ENCODE measurements around the gene CCDC201.
"Not testable (repeated sequence)": the region's sequence is repeated elsewhere in the genome, so short reads cannot be mapped to it uniquely, and the experiment has no call there.

CCDC201 gene

DNA sequence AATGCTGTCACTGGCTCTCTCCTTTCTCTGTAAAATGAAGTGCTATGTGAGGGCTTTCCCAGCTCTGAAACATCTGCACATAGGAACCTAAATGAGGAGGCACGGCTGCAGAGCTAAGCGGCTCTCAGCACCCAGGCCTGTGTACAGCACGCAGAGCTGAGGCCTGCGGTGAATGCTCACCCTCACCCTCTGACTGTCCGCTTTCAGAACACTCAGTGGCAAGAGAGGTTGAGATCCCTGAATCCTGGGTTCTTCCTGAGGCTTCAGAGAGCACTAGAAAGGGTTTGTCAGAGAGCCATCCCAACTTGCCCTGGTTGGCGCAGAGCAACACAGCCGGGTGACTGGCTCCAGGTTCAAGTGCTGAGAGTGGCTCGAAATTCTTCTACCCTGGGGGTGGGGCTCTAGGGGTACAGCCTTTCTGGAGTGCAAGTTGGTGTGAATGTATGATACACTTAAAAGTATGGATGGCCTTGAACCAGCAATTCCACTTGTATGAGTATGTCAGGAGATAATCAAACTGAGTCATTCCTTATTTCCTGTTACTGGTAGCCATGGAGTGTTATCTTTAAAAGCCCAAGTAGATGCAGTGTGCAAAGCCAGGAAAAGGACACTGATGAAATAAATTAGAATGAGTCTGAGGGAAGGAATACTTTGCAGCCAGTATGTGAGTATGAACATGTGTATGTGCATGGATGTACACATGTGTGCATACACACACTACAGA is 1.7 kb upstream of the CCDC201 start:
- no peak for TF ChIP-seq ZNF274 (IDR thresholded peaks at IDR 0.05; ENCODE audit: low read depth, low read length)
- no peak overlapping the region for H3K4me3 ChIP-seq (ENCODE audit: low read length)

DNA sequence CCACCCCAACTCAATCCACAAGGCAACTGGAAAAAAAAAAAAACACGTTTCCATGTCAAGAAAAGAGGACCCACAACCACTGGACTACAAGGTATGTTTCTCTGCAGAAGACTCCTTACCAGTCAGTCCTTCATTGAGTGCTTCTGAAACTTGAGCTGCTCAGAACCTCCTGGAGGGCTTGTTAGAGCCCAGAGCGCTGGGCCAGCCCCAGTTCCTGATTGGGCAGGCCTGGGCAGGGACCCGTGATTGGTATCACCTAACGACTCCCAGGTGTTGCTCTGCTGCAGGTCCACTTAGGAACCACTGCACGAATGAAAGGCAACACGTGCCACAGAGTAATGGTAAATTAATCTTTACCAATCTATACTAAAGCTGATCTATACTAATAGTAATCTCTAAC is 473 bp upstream of the CCDC201 start:
- H3K4me3 ChIP-seq (ENCODE audit: low read length) = no peak overlapping the region
- TF ChIP-seq ZNF274 (IDR thresholded peaks at IDR 0.05; ENCODE audit: low read depth, low read length) = no peak

GRCh38 chr7:45872116-45873034 is 507 bp downstream of the CCDC201 start:
- no peak for TF ChIP-seq ZNF274 (IDR thresholded peaks at IDR 0.05; ENCODE audit: low read depth, low read length)
- no peak overlapping the region for H3K4me3 ChIP-seq (ENCODE audit: low read length)

DNA sequence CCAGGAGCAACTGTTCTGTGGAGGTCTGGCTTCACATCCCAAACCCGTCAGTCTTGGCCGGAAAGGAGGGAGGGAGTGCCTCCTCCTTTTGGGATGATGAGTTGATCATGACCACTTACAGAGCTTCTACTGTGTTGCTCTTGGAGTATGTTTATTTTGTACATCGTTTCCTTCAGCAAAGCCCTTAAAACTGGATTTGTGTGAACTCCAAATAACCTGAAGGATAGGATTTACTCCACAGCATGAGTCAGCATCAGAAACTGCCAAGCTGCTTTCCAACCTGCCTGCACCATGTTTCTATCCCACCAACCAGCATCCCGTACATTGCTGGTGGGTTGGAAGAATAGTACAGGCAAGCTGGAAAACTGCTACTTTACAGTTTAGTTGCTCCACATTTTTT is 3.5 kb downstream of the CCDC201 start:
- no peak for TF ChIP-seq ZNF274 (IDR thresholded peaks at IDR 0.05; ENCODE audit: low read depth, low read length)
- no peak overlapping the region for H3K4me3 ChIP-seq (ENCODE audit: low read length)

- no peak for TF ChIP-seq ZNF274 (IDR thresholded peaks at IDR 0.05; ENCODE audit: low read depth, low read length)
- no peak overlapping the region for H3K4me3 ChIP-seq (ENCODE audit: low read length)
These were observed 5.4 kb downstream of the CCDC201 start for GRCh38 chr7:45867471-45867870.

DNA sequence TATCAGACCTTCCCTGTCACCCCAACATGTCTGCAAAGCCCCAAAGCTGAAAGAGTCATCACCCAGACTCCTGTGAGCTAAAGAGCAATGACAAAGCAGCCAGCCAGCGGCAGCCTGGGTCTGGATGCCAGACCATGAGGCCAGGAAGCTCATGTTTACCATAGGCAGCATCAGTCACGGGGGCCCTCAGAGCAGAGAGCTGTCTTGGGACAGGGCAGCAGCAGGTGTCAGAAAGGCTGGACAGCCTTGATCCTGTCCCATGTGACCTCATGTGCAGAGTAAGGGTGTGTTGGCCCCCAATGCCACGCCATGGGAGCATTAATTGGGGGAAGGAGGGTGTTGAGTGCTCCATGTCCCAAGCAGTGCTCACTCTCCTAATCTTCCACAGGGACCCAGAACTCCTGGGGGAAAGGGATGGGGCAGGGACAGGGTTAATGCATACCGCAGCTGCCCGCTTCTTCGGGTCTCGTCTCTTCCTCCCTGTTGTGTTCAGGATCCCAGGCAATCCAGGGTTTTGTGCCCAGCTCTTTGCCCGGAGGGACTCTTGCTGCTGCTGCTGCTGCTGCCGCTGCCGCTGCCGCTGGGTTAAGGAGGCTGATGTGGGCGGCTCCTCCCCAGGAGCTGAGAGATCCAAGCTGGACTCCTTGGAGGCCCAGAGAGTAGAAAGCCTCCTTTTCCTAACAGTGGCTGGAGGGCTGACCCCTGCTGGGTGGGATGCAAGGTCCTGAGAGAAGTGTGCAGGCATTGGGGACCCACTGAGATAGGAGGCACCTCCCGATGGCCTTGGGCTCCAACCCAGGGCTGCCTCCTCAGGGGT is 7.1 kb downstream of the CCDC201 start:
- no peak overlapping the region for H3K4me3 ChIP-seq (ENCODE audit: low read length)
- TF ChIP-seq ZNF274 (IDR thresholded peaks at IDR 0.05; ENCODE audit: low read depth, low read length) = no peak

DNA sequence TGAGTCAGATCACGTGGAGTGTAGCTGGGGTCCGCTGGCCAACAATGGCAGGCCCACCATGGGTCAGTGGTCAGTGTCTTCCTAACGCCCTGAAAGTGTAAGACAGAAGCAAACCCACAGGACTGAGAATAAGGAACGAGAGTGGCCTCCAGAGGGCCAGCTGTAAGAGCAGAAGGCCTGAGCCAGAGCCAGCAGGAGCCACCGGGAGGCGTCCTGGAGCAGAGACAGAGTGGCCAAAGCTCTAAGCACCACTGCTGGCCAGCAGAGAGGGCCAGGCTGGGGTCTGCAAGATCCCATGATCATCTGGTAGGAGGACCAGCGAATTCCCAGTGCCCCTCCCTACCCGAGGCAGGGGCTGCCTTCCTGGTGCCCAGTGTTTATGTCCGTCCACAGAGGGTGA is 9.2 kb downstream of the CCDC201 start:
- no peak overlapping the region for H3K4me3 ChIP-seq (ENCODE audit: low read length)
- TF ChIP-seq ZNF274 (IDR thresholded peaks at IDR 0.05; ENCODE audit: low read depth, low read length) = no peak

DNA sequence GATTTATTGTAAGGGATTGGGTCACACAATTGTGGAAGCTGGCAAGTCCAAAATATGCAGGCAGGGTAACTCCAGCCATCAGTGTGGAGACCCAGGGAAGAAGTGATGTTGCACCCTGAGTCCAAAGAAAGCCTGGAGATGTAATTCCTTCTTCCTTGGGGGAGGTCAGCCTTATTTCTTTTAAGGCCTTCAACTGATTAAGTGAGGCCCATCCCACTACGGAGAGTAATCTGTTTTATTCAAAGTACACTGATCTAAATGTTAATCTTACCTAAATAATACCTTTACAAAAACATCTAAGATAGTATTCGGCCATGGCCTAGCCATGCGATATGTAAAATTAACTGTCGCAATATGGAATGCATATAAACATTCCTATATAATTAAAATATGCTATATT is 16.0 kb downstream of the CCDC201 start:
- not testable (repeated sequence) for H3K4me3 ChIP-seq (ENCODE audit: low read length)

GRCh38 chr7:45855680-45856079 is 17.2 kb downstream of the CCDC201 start:
- H3K4me3 ChIP-seq (ENCODE audit: low read length) = not testable (repeated sequence)

DNA sequence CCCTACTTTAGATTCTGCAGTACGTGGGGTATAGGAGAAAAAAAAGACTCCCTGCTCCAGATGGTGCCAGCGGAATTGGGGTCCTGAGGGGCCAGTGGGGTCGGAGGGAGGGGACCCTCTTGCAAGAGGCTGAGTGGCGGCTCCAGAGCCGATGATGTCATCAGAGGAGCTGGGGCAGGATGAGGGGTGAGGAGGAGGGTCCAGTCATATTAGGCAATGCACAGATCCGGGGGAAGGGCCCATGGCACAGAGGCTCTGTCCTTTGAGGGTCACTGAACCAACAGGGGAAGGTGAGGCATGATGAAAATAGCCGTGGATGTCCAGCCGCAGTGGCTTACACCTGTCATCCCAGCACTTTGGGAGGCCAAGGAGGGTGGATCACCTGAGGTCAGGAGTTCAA is 19.4 kb downstream of the CCDC201 start:
- not testable (repeated sequence) for H3K4me3 ChIP-seq (ENCODE audit: low read length)

GRCh38 chr7:45852984-45853383 is 19.9 kb downstream of the CCDC201 start:
- not testable (repeated sequence) for H3K4me3 ChIP-seq (ENCODE audit: low read length)

GRCh38 chr7:45848734-45849133 is 24.1 kb downstream of the CCDC201 start:
- not testable (repeated sequence) for H3K4me3 ChIP-seq (ENCODE audit: low read length)

DNA sequence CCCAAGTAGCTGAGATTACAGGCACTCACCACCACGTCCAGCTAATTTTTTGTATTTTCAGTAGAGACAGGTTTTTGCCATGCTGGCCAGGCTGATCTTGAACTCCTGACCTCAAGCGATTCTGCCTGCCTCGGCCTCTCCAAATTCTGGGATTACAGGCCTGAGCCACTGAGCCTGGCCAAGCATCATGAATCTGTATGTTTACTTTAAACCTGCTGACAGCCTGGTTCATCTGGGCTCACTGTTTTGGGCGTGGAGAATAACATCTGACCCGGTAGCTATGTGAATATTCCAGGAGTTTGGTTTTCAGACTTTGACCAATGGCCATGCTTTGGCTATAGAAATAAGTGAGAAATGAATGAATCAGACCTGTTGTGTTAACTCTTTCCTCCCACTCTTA is 26.3 kb downstream of the CCDC201 start:
- not testable (repeated sequence) for H3K4me3 ChIP-seq (ENCODE audit: low read length)

- not testable (repeated sequence) for H3K4me3 ChIP-seq (ENCODE audit: low read length)
These were observed 30.8 kb downstream of the CCDC201 start for GRCh38 chr7:45841926-45842717.

- not testable (repeated sequence) for H3K4me3 ChIP-seq (ENCODE audit: low read length)
These were observed 34.0 kb downstream of the CCDC201 start for GRCh38 chr7:45838852-45839251.

GRCh38 chr7:45832433-45833177 is 40.3 kb downstream of the CCDC201 start:
- not testable (repeated sequence) for H3K4me3 ChIP-seq (ENCODE audit: low read length)

DNA sequence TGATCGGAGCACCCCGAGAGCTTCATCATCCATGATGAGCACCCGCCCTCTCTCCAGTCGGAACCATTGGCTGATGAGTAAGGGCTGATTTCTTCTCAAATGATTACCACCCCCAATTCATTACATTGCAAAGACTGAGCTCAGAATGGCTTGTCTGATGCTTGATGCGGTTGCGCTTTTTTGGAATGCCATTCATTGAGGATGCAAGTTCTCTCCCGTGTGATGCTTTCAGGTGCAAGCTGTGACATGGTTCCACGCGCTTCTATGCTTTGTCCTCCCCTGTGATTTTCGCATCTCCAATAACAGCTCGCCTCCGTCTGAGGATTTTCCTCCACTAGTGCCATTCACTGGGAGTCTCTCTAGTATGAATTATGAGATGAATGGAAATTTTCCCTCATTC is 43.0 kb downstream of the CCDC201 start:
- H3K4me3 ChIP-seq (ENCODE audit: low read length) = not testable (repeated sequence)

DNA sequence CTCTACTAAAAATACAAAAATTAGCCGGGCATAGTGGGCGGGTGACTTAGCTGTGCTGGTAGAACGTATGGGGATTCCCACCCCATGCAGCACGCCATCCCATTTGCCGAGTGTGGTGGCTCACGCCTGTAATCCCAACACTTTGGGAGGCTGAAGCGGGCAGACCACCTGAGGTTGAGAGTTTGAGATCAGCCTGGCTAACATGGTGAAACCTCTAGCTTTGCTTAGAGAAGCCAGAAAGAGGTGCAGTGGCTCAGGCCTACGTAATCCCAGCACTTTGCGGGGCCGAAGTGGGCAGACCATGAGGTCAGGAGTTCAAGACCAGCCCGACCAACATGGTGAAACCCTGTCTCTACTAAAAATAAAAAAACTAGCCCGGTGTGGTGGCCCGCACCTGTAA is 45.2 kb downstream of the CCDC201 start:
- H3K4me3 ChIP-seq (ENCODE audit: low read length) = not testable (repeated sequence)

GRCh38 chr7:45826550-45826949 is 46.3 kb downstream of the CCDC201 start:
- not testable (repeated sequence) for H3K4me3 ChIP-seq (ENCODE audit: low read length)
